HFF-Myc (cell line): ENCODE results near the gene SLC17A6.

Experiments
- DNase-seq: peaks from one replicate; pipeline ENCODE4 v3.0.0-alpha.2; 2011; ENCODE audit warnings: low read depth; ENCODE audit errors: extremely low read depth
- H3K4me3 ChIP-seq: replicated peaks from 2 replicates; pipeline ENCODE4 v1.5.1; 2011; ENCODE audit warnings: low read depth, mild to moderate bottlenecking, control low read depth, low read length
- CTCF ChIP-seq: IDR thresholded peaks from 2 replicates; pipeline ENCODE4 v1.5.1; 2012; ENCODE audit warnings: mild to moderate bottlenecking, low read depth, low read length, control low read depth; ENCODE audit errors: missing control alignments

Gene SLC17A6

GRCh38 chr11:22339611-22340010 lies 1.4 kb downstream of the SLC17A6 start:
- no peak for TF ChIP-seq CTCF
- DNase-seq = no peak
- no peak overlapping the region for H3K4me3 ChIP-seq

- no peak for DNase-seq
- H3K4me3 ChIP-seq = no peak overlapping the region
- no peak for TF ChIP-seq CTCF
Observed at GRCh38 chr11:22340235-22340634, 2.1 kb downstream of the SLC17A6 start.

GRCh38 chr11:22340701-22341587 lies 2.8 kb downstream of the SLC17A6 start:
- no peak for DNase-seq
- no peak for TF ChIP-seq CTCF
- H3K4me3 ChIP-seq = no peak overlapping the region

DNA sequence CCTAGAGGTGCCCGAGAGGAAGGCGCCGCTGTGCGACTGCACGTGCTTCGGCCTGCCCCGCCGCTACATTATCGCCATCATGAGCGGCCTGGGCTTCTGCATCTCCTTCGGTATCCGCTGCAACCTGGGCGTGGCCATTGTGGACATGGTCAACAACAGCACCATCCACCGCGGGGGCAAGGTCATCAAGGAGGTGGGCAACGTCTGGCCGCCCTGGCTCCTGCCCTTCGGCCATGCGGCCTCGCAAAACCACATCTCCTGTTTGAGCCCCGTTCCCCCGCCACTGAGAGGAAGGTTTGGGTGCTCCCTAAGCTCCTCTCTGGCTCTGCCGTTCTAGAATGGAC lies 3.4 kb downstream of the SLC17A6 start:
- no peak overlapping the region for H3K4me3 ChIP-seq
- TF ChIP-seq CTCF = no peak
- DNase-seq = no peak

DNA sequence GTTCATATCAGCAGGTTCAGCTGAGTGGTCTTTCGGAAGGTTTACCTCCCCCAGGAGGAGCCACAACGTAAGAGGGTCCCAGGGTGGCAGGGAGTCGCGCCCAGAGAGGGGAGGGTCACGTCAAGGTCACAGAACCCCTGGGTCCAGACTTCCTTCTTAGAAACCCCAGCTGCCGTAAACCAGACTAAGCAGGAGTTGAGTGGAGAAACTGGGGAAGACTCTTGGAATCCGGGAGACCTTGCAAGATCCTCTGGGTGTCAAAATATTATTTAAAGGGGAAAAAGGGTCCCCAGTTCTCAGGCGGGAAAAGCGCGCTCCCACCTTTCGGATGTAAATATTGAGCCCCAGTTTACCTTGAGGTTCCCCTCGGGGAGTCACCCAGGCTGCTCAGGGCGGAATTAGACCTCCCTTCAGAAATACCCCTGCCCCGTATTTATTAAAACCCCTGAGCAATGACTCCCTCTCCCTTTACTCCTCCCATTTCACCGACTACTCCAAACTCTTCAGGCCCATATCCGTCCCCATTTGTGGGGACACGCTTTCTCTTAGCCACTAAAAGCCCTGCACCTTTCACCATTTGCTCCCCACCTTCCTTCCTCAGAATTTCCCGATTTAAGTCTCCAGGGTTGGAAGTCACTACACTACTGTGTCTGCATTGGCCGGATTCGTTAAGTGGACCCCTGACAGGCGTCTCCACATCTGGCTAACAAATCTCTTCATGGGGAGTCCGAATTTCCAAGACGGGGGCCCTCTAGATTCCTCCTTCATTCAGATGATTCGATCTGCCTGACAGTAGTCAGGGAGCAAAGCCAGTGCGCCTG lies 4.2 kb downstream of the SLC17A6 start:
- TF ChIP-seq CTCF = no peak
- no peak for DNase-seq
- no peak overlapping the region for H3K4me3 ChIP-seq

- no peak for TF ChIP-seq CTCF
- DNase-seq = no peak
- no peak overlapping the region for H3K4me3 ChIP-seq
Observed at GRCh38 chr11:22343032-22343324, 4.8 kb downstream of the SLC17A6 start.
